A549 (cell line): ENCODE measurements around the gene BCAS3.

ENCODE experiments used
- EHF ChIP-seq: fragments of 250-450 bp; sonication (Bioruptor Pico); IDR thresholded peaks from 2 replicates; pipeline ENCODE4 v1.5.0; 2020; ENCODE audit warnings: mild to moderate bottlenecking
- ESRRA ChIP-seq: fragments of 150-350 bp; IDR thresholded peaks from 2 replicates; pipeline ENCODE4 v1.6.1; 2014; ENCODE audit warnings: mild to moderate bottlenecking, low read length, borderline replicate concordance
- KDM1A ChIP-seq: fragments of 200-600 bp; sonication (generic); IDR thresholded peaks from 2 replicates; pipeline ENCODE4 v1.6.1; 2016; ENCODE audit warnings: low read depth, mild to moderate bottlenecking
- NR3C1 ChIP-seq: fragments of >200 bp; sonication (Bioruptor Twin); formaldehyde crosslinking; IDR thresholded peaks from 3 replicates; pipeline ENCODE4 v1.6.1; 2017
- POLR2A ChIP-seq: IDR thresholded peaks from 2 replicates; pipeline ENCODE4 v1.6.1; 2012; ENCODE audit warnings: mild to moderate bottlenecking, low read length
- RFX5 ChIP-seq: fragments of 450-650 bp; IDR thresholded peaks from 2 replicates; pipeline ENCODE4 v1.7.1; 2014; ENCODE audit warnings: antibody characterized with exemption, mild to moderate bottlenecking, moderate library complexity
- ZC3H11A ChIP-seq: fragments of 450-650 bp; IDR thresholded peaks from 2 replicates; pipeline ENCODE4 v1.6.1; 2014; ENCODE audit warnings: antibody characterized with exemption, mild to moderate bottlenecking
- TF ChIP-seq, protein P1 (sequence below): fragments of >200 bp; sonication (Bioruptor Twin); formaldehyde crosslinking; IDR thresholded peaks from 3 replicates; pipeline ENCODE4 v1.5.1; 2016
- TF ChIP-seq, protein P2 (sequence below): fragments of 450-650 bp; IDR thresholded peaks from 2 replicates; pipeline ENCODE4 v1.6.1; 2014; ENCODE audit warnings: antibody characterized with exemption

DNA sequence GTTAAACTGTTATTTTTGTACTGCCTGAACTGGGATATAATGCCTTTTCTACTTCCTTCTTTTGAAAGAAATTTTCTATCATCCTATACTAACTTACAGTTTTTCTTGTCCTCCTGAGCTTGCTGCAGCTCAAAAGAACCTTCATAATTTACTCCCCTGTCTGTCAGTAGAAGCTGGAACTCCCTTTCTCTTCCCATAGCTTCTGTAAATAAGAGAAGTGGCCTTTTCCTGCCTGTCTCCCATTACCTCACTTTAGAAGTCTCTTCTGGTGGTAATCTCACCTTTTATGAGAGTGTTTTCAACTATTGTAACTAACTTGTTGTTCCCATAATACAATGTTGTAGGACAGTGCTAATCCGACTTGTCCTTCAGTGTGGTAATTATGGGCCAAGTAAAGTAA is 475.2 kb downstream of the BCAS3 start:
- TF ChIP-seq RFX5 (no peak), POLR2A (no peak), ESRRA (no peak), EHF (CRISPR knock-in tag) (no peak), KDM1A (no peak), ZC3H11A (no peak), NR3C1 (no peak)
- TF ChIP-seq, protein P1, sequence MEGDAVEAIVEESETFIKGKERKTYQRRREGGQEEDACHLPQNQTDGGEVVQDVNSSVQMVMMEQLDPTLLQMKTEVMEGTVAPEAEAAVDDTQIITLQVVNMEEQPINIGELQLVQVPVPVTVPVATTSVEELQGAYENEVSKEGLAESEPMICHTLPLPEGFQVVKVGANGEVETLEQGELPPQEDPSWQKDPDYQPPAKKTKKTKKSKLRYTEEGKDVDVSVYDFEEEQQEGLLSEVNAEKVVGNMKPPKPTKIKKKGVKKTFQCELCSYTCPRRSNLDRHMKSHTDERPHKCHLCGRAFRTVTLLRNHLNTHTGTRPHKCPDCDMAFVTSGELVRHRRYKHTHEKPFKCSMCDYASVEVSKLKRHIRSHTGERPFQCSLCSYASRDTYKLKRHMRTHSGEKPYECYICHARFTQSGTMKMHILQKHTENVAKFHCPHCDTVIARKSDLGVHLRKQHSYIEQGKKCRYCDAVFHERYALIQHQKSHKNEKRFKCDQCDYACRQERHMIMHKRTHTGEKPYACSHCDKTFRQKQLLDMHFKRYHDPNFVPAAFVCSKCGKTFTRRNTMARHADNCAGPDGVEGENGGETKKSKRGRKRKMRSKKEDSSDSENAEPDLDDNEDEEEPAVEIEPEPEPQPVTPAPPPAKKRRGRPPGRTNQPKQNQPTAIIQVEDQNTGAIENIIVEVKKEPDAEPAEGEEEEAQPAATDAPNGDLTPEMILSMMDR = no peak
- TF ChIP-seq, protein P2, sequence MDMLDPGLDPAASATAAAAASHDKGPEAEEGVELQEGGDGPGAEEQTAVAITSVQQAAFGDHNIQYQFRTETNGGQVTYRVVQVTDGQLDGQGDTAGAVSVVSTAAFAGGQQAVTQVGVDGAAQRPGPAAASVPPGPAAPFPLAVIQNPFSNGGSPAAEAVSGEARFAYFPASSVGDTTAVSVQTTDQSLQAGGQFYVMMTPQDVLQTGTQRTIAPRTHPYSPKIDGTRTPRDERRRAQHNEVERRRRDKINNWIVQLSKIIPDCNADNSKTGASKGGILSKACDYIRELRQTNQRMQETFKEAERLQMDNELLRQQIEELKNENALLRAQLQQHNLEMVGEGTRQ = no peak
